T-helper 9 cell (primary cell): ENCODE data around the gene C9.
"Not testable (repeated sequence)": the region's sequence is repeated elsewhere in the genome, so short reads cannot be mapped to it uniquely, and the experiment has no call there.

Experiments used
- DNase-seq: peaks from one replicate; pipeline ENCODE4 v3.0.0-alpha.2; 2020

C9 gene

GRCh38 chr5:39323542-39323941 is 40.8 kb downstream of the C9 start:
- no peak for DNase-seq

- DNase-seq = no peak
Measured at GRCh38 chr5:39319395-39319794, 44.9 kb downstream of the C9 start.

- DNase-seq = not testable (repeated sequence)
Measured at GRCh38 chr5:39316464-39316863, 47.8 kb downstream of the C9 start.

GRCh38 chr5:39315995-39316394 is 48.3 kb downstream of the C9 start:
- no peak for DNase-seq

- DNase-seq = no peak
Measured at GRCh38 chr5:39314591-39314990, 49.7 kb downstream of the C9 start.

- no peak for DNase-seq
Measured at GRCh38 chr5:39309534-39309933, 54.8 kb downstream of the C9 start.

GRCh38 chr5:39302472-39302871 is 61.8 kb downstream of the C9 start:
- DNase-seq = no peak

GRCh38 chr5:39301406-39301805 is 62.9 kb downstream of the C9 start:
- no peak for DNase-seq

- DNase-seq = no peak
Measured at GRCh38 chr5:39299962-39300361, 64.3 kb downstream of the C9 start.

GRCh38 chr5:39294736-39295135 is 69.6 kb downstream of the C9 start:
- DNase-seq = no peak

- DNase-seq = no peak
Measured at GRCh38 chr5:39284552-39284951, 79.7 kb downstream of the C9 start.

- peak; percentile 19 for DNase-seq
Measured at GRCh38 chr5:39283231-39283818, 81.0 kb downstream of the C9 start.

GRCh38 chr5:39282561-39282960 is 81.7 kb downstream of the C9 start:
- no peak for DNase-seq

GRCh38 chr5:39275865-39276264 is 88.4 kb downstream of the C9 start:
- DNase-seq = not testable (repeated sequence)

GRCh38 chr5:39274398-39275085 is 89.8 kb downstream of the C9 start:
- DNase-seq = no peak

GRCh38 chr5:39273314-39273954 is 90.9 kb downstream of the C9 start:
- DNase-seq = no peak

GRCh38 chr5:39272869-39273231 is 91.4 kb downstream of the C9 start:
- DNase-seq = not testable (repeated sequence)

GRCh38 chr5:39270225-39270848 is 94.0 kb downstream of the C9 start:
- DNase-seq = no peak

- no peak for DNase-seq
Measured at GRCh38 chr5:39267186-39267585, 97.1 kb downstream of the C9 start.

GRCh38 chr5:39266442-39266841 is 97.9 kb downstream of the C9 start:
- DNase-seq = no peak

GRCh38 chr5:39264528-39264927 is 99.8 kb downstream of the C9 start:
- DNase-seq = no peak

GRCh38 chr5:39262981-39263380 is 101.3 kb downstream of the C9 start:
- DNase-seq = no peak

- no peak for DNase-seq
Measured at GRCh38 chr5:39260095-39260494, 104.2 kb downstream of the C9 start.

- DNase-seq = no peak
Measured at GRCh38 chr5:39257554-39257953, 106.7 kb downstream of the C9 start.
